Neural progenitor cell (in vitro differentiated cells): ENCODE measurements around the gene PANK2. TPM values are rescaled to one million over a fixed set of nuclear protein-coding genes. Genes with fewer than 3 reads are reported as not detected.

Source experiments
- DNase-seq: peaks from one replicate; pipeline ENCODE4 v3.0.0-alpha.2; 2016; ENCODE audit warnings: low spot score
- H2AFZ ChIP-seq: fragments of 200-600 bp; sonication (generic); replicated peaks from 2 replicates; pipeline ENCODE4 v1.6.1; 2016; ENCODE audit warnings: antibody characterized with exemption
- H3F3A ChIP-seq: fragments of 200-600 bp; sonication (generic); 2 replicates; pipeline ENCODE4 v1.6.1; 2016; ENCODE audit warnings: antibody characterized with exemption, low read depth
- H3K27ac ChIP-seq: fragments of 200-600 bp; sonication (generic); 2 replicates; pipeline ENCODE4 v1.5.1; 2016; ENCODE audit warnings: mild to moderate bottlenecking
- H3K27me3 ChIP-seq: fragments of 200-600 bp; sonication (generic); 2 replicates; pipeline ENCODE4 v1.6.1; 2016; ENCODE audit warnings: mild to moderate bottlenecking, moderate library complexity
- H3K36me3 ChIP-seq: fragments of 200-600 bp; sonication (generic); 2 replicates; pipeline ENCODE4 v1.5.1; 2016
- H3K4me1 ChIP-seq: fragments of 200-600 bp; sonication (generic); 2 replicates; pipeline ENCODE4 v1.6.1; 2016; ENCODE audit warnings: mixed run types
- H3K4me2 ChIP-seq: fragments of 200-600 bp; sonication (generic); 2 replicates; pipeline ENCODE4 v1.6.1; 2016
- H3K4me3 ChIP-seq: fragments of 200-600 bp; sonication (generic); 2 replicates; pipeline ENCODE4 v1.5.1; 2016
- H3K79me2 ChIP-seq: fragments of 200-600 bp; sonication (generic); 2 replicates; pipeline ENCODE4 v1.6.1; 2016; ENCODE audit warnings: low read depth
- H3K9ac ChIP-seq: fragments of 200-600 bp; sonication (generic); 2 replicates; pipeline ENCODE4 v1.6.1; 2016
- H3K9me3 ChIP-seq: fragments of 200-600 bp; sonication (generic); 2 replicates; pipeline ENCODE4 v1.5.1; 2016; ENCODE audit warnings: low read depth
- H4K20me1 ChIP-seq: fragments of 200-600 bp; sonication (generic); 2 replicates; pipeline ENCODE4 v1.6.1; 2016; ENCODE audit warnings: low read depth
- H3K27ac Mint-ChIP-seq: 3 replicates; pipeline ENCODE4 v1.8.0; 2021; ENCODE audit warnings: mixed read lengths
- H3K27me3 Mint-ChIP-seq: 2 replicates; pipeline ENCODE4 v1.8.0; 2022; ENCODE audit warnings: low read depth, mild to moderate bottlenecking, inconsistent platforms, moderate library complexity, mixed read lengths; ENCODE audit not compliant: insufficient read depth
- H3K36me3 Mint-ChIP-seq: 3 replicates; pipeline ENCODE4 v1.8.0; 2021; ENCODE audit warnings: mixed read lengths
- H3K4me1 Mint-ChIP-seq: 3 replicates; pipeline ENCODE4 v1.8.0; 2021; ENCODE audit warnings: mixed read lengths
- H3K4me3 Mint-ChIP-seq: 3 replicates; pipeline ENCODE4 v1.8.0; 2021; ENCODE audit warnings: mild to moderate bottlenecking, moderate library complexity, mixed read lengths
- H3K9me3 Mint-ChIP-seq: 3 replicates; pipeline ENCODE4 v1.8.0; 2020; ENCODE audit warnings: mixed read lengths
- CTCF ChIP-seq: fragments of 200-600 bp; sonication (generic); IDR thresholded peaks from 2 replicates; pipeline ENCODE4 v1.5.1; 2017; ENCODE audit warnings: antibody characterized with exemption, mild to moderate bottlenecking
- EZH2 ChIP-seq: fragments of 200-600 bp; sonication (generic); IDR thresholded peaks from 2 replicates; pipeline ENCODE4 v1.6.1; 2017; ENCODE audit warnings: antibody characterized with exemption, mild to moderate bottlenecking, moderate library complexity
- EZH2phosphoT487 ChIP-seq: fragments of 200-600 bp; sonication (generic); IDR thresholded peaks from 2 replicates; pipeline ENCODE4 v1.6.1; 2017; ENCODE audit warnings: antibody characterized with exemption
- total RNA-seq: library from RNA; depleted of rRNA; stranded (reverse); fragments of >200 nt; gene quantifications from 2 replicates; pipeline ENCODE4 v1.2.3, GENCODE V29; 2015; ENCODE audit warnings: low replicate concordance

PANK2 gene
- total RNA-seq, 1 donor from 2014 or later = 60.7 TPM

- no peaks in the 10 kb centered on the region for H3K36me3 ChIP-seq
- H3K9me3 ChIP-seq = no peaks in the 10 kb centered on the region
- peaks cover 11% of the 10 kb centered on the region for H4K20me1 ChIP-seq
- peaks cover 15% of the 10 kb centered on the region for H3F3A ChIP-seq
- no peaks in the 10 kb centered on the region for H3K27me3 ChIP-seq
- no peak overlapping the region for H3K27ac ChIP-seq
- H3K4me2 ChIP-seq = no peak overlapping the region
- H3K4me3 ChIP-seq = no peak overlapping the region
- Mint-ChIP-seq H3K9me3 (no peaks in the 10 kb centered on the region), H3K4me1 (peaks cover 23% of the 10 kb centered on the region), H3K27ac (no peak overlapping the region), H3K27me3 (peaks cover 13% of the 10 kb centered on the region), H3K4me3 (no peak overlapping the region), H3K36me3 (peaks cover 29% of the 10 kb centered on the region)
- H2AFZ ChIP-seq = no peak overlapping the region
- H3K79me2 ChIP-seq = peaks cover 43% of the 10 kb centered on the region
- no peak overlapping the region for H3K9ac ChIP-seq
- no peak for DNase-seq
- no peak for TF ChIP-seq EZH2
- no peak for TF ChIP-seq EZH2phosphoT487
- no peak for TF ChIP-seq CTCF
- H3K4me1 ChIP-seq = peaks cover 11% of the 10 kb centered on the region
Measured at GRCh38 chr20:3885715-3886114, 3.5 kb upstream of the PANK2 start.

- Histone ChIP-seq H3K36me3 (no peaks in the 10 kb centered on the region), H3K27ac (no peak overlapping the region), H3K9me3 (no peaks in the 10 kb centered on the region), H4K20me1 (peaks cover 34% of the 10 kb centered on the region), H3K4me3 (peak overlapping the region; percentile 92), H3K4me1 (peaks cover 26% of the 10 kb centered on the region), H3K9ac (no peak overlapping the region), H3K27me3 (no peaks in the 10 kb centered on the region), H3K4me2 (peak overlapping the region; percentile 73), H2AFZ (no peak overlapping the region), H3K79me2 (peaks cover 66% of the 10 kb centered on the region), H3F3A (peaks cover 15% of the 10 kb centered on the region)
- Mint-ChIP-seq H3K9me3 (no peaks in the 10 kb centered on the region), H3K36me3 (peaks cover 36% of the 10 kb centered on the region), H3K4me1 (peaks cover 39% of the 10 kb centered on the region), H3K4me3 (peak overlapping the region; percentile 95), H3K27me3 (peaks cover 11% of the 10 kb centered on the region), H3K27ac (peak overlapping the region; percentile 99)
- DNase-seq = peak; percentile 28
- TF ChIP-seq EZH2 = no peak
- TF ChIP-seq CTCF = no peak
- TF ChIP-seq EZH2phosphoT487 = no peak
Measured at GRCh38 chr20:3887876-3888620, 1.1 kb upstream of the PANK2 start.

GRCh38 chr20:3889489-3890397, 556 bp downstream of the PANK2 start:
- peak overlapping the region; percentile 98 for H3K27ac Mint-ChIP-seq
- H3K36me3 Mint-ChIP-seq = peaks cover 39% of the 10 kb centered on the region
- peak overlapping the region; percentile 98 for H3K4me3 Mint-ChIP-seq
- peak overlapping the region; percentile 69 for H3K9ac ChIP-seq
- TF ChIP-seq EZH2phosphoT487 = no peak
- no peak for TF ChIP-seq CTCF
- TF ChIP-seq EZH2 = no peak
- H3K9me3 Mint-ChIP-seq = peaks cover under 1% of the 10 kb centered on the region
- peak overlapping the region; percentile 98 for H3K4me2 ChIP-seq
- H3K4me3 ChIP-seq = peak overlapping the region; percentile 92
- peaks cover 83% of the 10 kb centered on the region for H3K79me2 ChIP-seq
- no peaks in the 10 kb centered on the region for H3K36me3 ChIP-seq
- H3K27me3 ChIP-seq = no peaks in the 10 kb centered on the region
- no peak overlapping the region for H2AFZ ChIP-seq
- no peaks in the 10 kb centered on the region for H3K9me3 ChIP-seq
- peaks cover 51% of the 10 kb centered on the region for H4K20me1 ChIP-seq
- peak overlapping the region; percentile 72 for H3K27ac ChIP-seq
- peaks cover 11% of the 10 kb centered on the region for H3K27me3 Mint-ChIP-seq
- H3K4me1 ChIP-seq = peaks cover 26% of the 10 kb centered on the region
- peaks cover 15% of the 10 kb centered on the region for H3F3A ChIP-seq
- no peak for DNase-seq
- H3K4me1 Mint-ChIP-seq = peaks cover 44% of the 10 kb centered on the region
